ENCODE results near the gene HAPSTR1.

Gene HAPSTR1

DNA sequence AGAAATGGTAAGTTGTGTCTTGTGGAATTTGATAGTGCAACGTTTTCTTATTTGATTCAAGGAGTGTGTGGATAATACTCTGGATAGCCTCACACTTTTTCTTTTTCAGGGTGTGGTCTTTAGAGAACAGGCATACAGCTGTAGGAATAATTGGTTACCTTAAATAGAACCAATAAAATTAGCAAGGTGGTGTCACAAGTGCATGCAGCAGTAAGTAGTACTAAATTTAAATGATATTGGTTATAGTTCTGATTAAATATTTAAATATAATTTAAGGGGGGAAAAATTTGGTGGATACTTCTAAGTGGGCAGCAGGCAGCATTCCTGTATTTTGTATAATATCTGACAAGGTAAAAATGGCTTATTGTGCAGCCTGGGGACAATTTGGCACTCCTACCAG lies 3.7 kb downstream of the HAPSTR1 start:
- FAIRE-seq = no peak
- DNase-seq (ENCODE audit: insufficient read length, low spot score) = no peak

DNA sequence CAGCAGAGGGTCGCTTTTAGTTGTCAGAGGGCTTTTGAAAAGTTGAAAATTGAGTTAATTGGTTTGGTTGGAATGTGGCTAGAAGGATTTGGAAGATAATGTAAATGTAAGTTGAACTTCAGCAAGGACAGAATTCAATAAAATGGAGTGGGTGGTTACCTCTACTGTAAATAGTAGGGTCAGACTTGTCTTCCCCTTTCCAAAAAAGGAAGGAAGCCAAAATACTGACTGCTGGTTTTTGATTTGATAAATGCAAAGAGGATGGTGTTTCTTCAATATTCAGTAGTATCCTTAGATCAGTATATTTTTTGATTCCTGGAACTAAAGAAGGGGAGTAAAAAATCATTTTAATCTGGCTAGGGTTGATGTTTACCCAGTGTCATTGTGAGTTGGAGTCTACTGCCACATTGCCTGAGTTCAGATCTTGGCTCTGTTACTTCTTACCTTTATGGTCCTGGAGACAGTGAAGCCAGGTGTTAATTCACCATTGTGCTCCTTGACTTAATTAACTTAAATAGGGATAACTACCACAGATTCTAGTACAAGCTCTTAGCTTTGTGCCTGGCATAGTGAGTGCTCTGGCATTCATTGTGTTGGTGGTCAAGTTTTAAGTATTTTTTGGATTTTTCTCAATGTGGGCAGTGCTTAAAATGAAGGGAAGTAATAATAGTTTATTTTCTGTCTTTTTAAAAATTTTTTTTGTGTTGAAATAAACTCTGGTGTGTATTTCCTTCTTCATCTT lies 4.4 kb downstream of the HAPSTR1 start:
- FAIRE-seq = no peak
- no peak for DNase-seq (ENCODE audit: insufficient read length, low spot score)

GRCh38 chr16:9096416-9096952 lies 5.0 kb downstream of the HAPSTR1 start:
- FAIRE-seq = no peak
- no peak for DNase-seq (ENCODE audit: insufficient read length, low spot score)

- DNase-seq (ENCODE audit: insufficient read length, low spot score) (no peak), FAIRE-seq (no peak)
These were observed 6.1 kb downstream of the HAPSTR1 start for GRCh38 chr16:9097266-9098219.

GRCh38 chr16:9098377-9099090 lies 7.1 kb downstream of the HAPSTR1 start:
- no peak for FAIRE-seq

GRCh38 chr16:9099131-9099625 lies 7.7 kb downstream of the HAPSTR1 start:
- FAIRE-seq = no peak
- DNase-seq (ENCODE audit: insufficient read length, low spot score) = no peak

More at GRCh38 chr16:9098377-9099090, 7.1 kb downstream of the HAPSTR1 start:
- DNase-seq (ENCODE audit: insufficient read length, low spot score) = no peak

DNA sequence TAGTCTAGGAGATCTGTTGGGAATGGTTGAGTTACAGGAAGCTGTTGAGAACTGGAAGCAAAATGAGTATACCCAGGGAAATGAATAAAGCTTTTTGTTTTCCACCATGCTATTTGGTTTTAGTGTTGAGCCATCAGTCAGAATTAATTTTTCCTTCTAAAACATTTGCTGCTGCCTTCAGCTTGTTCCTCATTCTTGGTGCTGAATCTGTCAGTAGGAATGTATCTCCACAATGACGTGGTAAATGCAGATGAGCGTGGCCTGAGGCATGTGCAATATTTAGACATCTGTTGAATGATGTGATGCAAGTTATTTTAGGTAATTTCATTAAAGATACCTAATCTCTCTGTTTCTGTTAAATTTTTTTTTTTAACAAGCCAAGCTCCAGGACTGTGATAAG lies 10.9 kb downstream of the HAPSTR1 start:
- peak; percentile 63 for FAIRE-seq

DNA sequence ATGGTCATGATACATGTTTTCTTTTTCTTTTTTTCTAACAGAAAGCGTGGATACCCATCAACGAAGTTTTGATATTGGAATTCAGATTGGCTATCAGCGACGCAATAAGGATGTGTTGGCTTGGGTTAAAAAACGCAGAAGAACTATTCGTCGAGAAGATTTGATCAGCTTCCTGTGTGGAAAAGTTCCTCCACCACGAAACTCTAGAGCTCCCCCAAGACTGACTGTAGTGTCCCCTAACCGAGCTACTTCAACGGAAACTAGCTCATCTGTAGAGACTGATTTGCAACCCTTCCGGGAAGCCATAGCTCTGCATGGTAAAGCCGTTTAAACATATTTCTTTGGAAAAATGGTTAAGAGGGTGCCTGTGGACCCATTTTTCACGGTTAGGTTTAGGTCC lies 11.5 kb downstream of the HAPSTR1 start:
- DNase-seq (ENCODE audit: insufficient read length, low spot score) (no peak), FAIRE-seq (no peak)

More for the DNA sequence above, 10.9 kb downstream of the HAPSTR1 start:
- DNase-seq (ENCODE audit: insufficient read length, low spot score) = peak; percentile 45

DNA sequence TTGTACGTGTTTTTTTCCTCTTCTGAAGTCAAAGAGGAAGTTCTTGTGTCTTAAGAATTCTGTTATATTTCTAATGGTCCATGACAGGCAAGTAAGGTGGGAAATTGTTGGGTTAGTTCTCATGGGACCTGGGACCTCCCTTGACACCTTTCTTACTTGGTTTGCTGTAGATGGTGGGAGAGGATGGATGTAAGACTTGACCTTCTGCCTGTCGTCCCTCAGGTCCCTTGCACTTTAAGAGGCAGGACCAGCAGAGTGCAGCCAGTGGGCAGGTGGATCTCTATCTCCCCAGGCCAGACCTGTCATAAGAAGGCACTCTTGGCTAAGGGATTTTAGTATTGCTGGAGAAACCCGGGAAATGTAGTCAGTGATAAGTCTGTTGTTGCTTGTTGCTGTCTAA lies 12.1 kb downstream of the HAPSTR1 start:
- no peak for DNase-seq (ENCODE audit: insufficient read length, low spot score)
- FAIRE-seq = no peak

- DNase-seq (ENCODE audit: insufficient read length, low spot score) (no peak), FAIRE-seq (no peak)
These were observed 13.7 kb downstream of the HAPSTR1 start for GRCh38 chr16:9105189-9105588.

GRCh38 chr16:9107025-9107970 lies 15.9 kb downstream of the HAPSTR1 start:
- FAIRE-seq (no peak), DNase-seq (ENCODE audit: insufficient read length, low spot score) (no peak)

- FAIRE-seq (no peak), DNase-seq (ENCODE audit: insufficient read length, low spot score) (no peak)
These were observed 17.8 kb downstream of the HAPSTR1 start for GRCh38 chr16:9109255-9109654.

DNA sequence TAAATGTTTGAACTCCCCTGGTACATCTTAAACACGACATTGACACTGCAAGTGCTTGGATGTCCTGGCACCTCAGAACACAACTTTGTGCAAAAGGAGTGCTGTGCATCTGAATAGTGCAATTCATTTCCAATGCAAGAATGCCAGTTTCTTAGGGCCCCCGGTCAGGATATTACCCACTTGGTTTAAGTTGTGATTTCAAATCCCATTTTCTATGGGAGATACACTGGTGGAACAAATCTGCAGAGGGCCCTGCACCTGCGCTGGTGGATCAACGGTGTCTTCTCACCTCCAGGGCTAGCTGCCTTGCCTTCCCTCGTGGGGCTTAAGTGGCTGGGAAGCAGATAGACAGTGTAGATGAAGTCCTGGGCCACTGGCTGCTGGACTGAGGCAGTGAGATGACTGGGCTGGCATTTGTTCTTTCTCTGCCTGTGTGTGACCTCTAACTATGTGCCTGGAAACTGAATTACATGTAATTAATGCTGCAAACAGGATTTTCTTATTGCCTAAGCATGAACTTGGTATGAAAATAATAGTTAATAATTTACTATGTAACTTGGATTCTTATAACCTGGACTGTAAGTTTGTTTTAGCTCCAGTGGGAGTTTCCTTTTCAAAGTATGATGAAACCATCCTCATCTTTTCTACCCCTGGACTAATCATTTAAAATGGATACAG lies 20.9 kb downstream of the HAPSTR1 start:
- FAIRE-seq (no peak), DNase-seq (ENCODE audit: insufficient read length, low spot score) (no peak)

DNA sequence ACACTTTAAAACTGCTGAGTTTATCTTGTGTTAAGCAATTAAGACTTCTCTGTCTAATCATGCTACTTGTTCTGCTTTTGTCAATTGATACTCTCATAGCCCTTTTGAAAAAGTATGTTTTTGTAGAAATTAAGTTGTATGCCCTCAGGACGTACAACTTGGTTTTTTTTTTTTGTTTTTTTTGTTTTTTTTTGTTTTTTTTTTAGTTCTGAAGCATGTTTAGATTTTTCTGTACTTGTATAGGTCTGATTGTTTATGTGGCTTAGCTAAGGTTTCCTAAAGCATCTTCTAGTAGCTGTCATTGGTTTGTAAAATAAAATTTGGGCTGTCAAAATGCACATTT lies 21.4 kb downstream of the HAPSTR1 start:
- no peak for FAIRE-seq
- no peak for DNase-seq (ENCODE audit: insufficient read length, low spot score)

DNA sequence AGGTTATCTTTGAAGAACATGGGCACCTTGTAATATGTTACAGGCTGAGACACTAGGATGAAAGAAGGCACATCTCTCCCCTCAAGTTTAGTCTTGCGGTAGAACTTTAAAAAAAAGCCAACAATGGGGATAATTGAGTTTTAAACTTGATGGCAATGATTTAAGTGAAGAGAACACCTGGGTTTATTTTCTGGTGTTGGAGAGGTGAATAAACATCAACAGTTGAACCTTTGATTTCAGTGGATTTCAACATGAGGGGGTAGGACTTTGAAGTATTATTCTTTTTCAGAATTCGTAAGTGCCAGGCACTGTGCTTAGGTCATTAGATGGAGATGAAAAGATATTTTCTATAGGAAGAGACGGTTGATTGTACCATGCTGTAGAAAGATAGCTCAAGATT lies 22.3 kb downstream of the HAPSTR1 start:
- no peak for DNase-seq (ENCODE audit: insufficient read length, low spot score)
- no peak for FAIRE-seq

DNA sequence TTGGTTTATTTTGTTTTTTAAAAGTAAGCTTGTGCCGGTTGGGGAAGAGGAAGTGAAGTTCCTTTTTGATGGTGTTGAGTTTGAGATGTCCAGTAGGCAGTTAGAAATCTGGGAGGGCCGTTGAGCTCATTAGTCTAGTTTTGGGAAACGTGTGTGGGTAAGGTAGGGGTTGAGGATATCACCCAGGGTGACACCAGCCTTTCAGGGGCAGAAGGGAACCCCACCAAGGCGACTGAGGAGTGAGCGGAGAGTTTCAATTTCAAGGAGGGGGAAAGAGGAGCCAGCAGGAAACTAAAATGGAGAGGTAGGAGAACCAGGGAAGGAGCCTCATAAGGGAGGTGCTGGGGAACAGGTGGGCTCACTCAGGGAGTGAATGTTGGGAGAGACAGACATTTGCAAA lies 22.7 kb downstream of the HAPSTR1 start:
- FAIRE-seq (no peak), DNase-seq (ENCODE audit: insufficient read length, low spot score) (no peak)

DNA sequence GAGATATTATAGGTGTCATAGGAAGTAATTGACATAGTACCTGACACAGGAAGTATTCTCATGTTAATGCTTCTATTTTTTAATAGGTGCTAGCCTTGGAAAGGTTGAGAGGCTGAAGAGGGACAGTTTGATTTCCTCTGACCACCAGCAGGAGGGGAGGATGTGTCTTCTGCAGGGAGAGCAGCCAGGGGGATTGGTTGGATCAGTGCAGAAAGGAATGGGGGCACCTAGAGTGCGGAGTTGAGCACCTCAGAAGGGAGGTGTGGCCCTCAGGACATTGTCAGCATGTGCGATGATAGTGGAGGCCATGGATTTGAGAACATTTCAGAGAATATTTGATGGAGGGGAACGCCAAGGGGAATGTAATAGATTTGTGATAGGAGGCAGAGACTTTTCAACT lies 23.4 kb downstream of the HAPSTR1 start:
- DNase-seq (ENCODE audit: insufficient read length, low spot score) = no peak

GRCh38 chr16:9115277-9115676 lies 23.8 kb downstream of the HAPSTR1 start:
- FAIRE-seq = no peak
- no peak for DNase-seq (ENCODE audit: insufficient read length, low spot score)

More for the DNA sequence above, 23.4 kb downstream of the HAPSTR1 start:
- no peak for FAIRE-seq

DNA sequence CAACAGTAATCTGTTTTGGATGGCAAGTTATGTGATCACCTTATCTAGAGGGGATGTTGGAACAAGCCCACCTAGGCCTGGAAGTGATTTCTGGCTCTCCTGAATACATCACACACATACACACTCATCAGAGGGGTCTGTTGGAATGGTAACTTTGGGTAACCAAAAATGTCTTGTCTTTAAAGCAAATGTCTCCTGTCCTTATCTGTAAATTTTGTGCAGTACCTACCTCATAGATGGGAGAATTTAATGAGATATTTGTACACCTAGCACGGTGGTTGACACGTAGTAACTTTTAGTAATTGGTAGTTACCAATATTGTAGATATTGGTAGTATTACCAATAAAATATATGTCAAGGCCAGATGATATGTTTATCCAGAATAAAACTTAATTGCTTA lies 24.7 kb downstream of the HAPSTR1 start:
- DNase-seq (ENCODE audit: insufficient read length, low spot score) (no peak), FAIRE-seq (no peak)
